Activated T-cell treated with anti-CD3 and anti-CD28 coated beads, Interleukin-2, amount 50 U/mL, for 1 hour (primary cell): ENCODE measurements around the gene MZB1.
"Not testable (repeated sequence)": the region's sequence is repeated elsewhere in the genome, so short reads cannot be mapped to it uniquely, and the experiment has no call there.

Source experiments
- DNase-seq: peaks from one replicate; pipeline ENCODE4 v3.0.0-alpha.2; 2020

The MZB1 gene

GRCh38 chr5:139371482-139372435, 18.0 kb downstream of the MZB1 start:
- no peak for DNase-seq

- no peak for DNase-seq
These were observed 20.5 kb downstream of the MZB1 start for GRCh38 chr5:139369181-139369580.

- DNase-seq = no peak
These were observed 21.1 kb downstream of the MZB1 start for GRCh38 chr5:139368613-139369012.

- DNase-seq = no peak
These were observed 25.2 kb downstream of the MZB1 start for GRCh38 chr5:139364466-139364865.

- DNase-seq = no peak
These were observed 25.8 kb downstream of the MZB1 start for GRCh38 chr5:139363937-139364336.

- DNase-seq = no peak
These were observed 27.8 kb downstream of the MZB1 start for GRCh38 chr5:139361835-139362429.

- no peak for DNase-seq
These were observed 29.3 kb downstream of the MZB1 start for GRCh38 chr5:139360384-139360783.

- DNase-seq = no peak
These were observed 31.6 kb downstream of the MZB1 start for GRCh38 chr5:139358064-139358463.

GRCh38 chr5:139355900-139356299, 33.8 kb downstream of the MZB1 start:
- not testable (repeated sequence) for DNase-seq

- DNase-seq = no peak
These were observed 35.5 kb downstream of the MZB1 start for GRCh38 chr5:139354186-139354585.

- not testable (repeated sequence) for DNase-seq
These were observed 41.9 kb downstream of the MZB1 start for GRCh38 chr5:139347863-139348262.

GRCh38 chr5:139345442-139345841, 44.3 kb downstream of the MZB1 start:
- DNase-seq = not testable (repeated sequence)

- DNase-seq = no peak
These were observed 45.5 kb downstream of the MZB1 start for GRCh38 chr5:139344177-139344576.

- no peak for DNase-seq
These were observed 46.2 kb downstream of the MZB1 start for GRCh38 chr5:139343476-139343875.

- no peak for DNase-seq
These were observed 47.3 kb downstream of the MZB1 start for GRCh38 chr5:139342423-139342723.

GRCh38 chr5:139341689-139342422, 47.9 kb downstream of the MZB1 start, which contains the start of gene PAIP2:
TSS of gene PAIP2 (plus strand) at chr5:139341854. CDS start at chr5:139363785, 21,931 bp downstream.
- peak; percentile 98 for DNase-seq

- no peak for DNase-seq
These were observed 48.5 kb downstream of the MZB1 start for GRCh38 chr5:139341187-139341688.

GRCh38 chr5:139340051-139340450, 49.7 kb downstream of the MZB1 start:
- no peak for DNase-seq
